K562 (cell line): Measurements from ENCODE around the gene VEGFA. TPM values are rescaled to one million over a fixed set of nuclear protein-coding genes. Genes with fewer than 3 reads are reported as not detected.

Experiments
- ATAC-seq: fragments of 200-7000 bp; cut with Tn5 transposase; 3 replicates; pipeline ENCODE4 v1.9.1; 2020; ENCODE audit warnings: moderate library complexity
- BruUV-seq: library from RNA; stranded (reverse); fragments of 400-500 nt; replicated peaks from 2 replicates; lab custom pipeline; 2021; lab: Mats Ljungman, UMichigan
- CTCF ChIA-PET: fragments of 300-600 bp; formaldehyde crosslinking; extraction: SDS; loops from one replicate; lab custom pipeline; 2021; ENCODE audit warnings: low intra/inter-chr PET ratio; lab: Yijun Ruan, JAX
- POLR2A ChIA-PET: fragments of 300-600, 350-650 bp; sonication (Branson Sonifier 250); formaldehyde crosslinking; extraction: SDS; loops from one replicate; lab custom pipeline; 2021; ENCODE audit warnings: antibody characterized with exemption, inconsistent platforms; lab: Yijun Ruan, JAX
- DNase-seq, 4 experiments: peaks; one replicate each; pipeline versions ENCODE4 v3.0.0 to v3.0.0-alpha.2; 2011 to 2018; ENCODE audit warnings: low spot score in 3 of 4, mixed read lengths in 3 of 4; ENCODE audit errors: extremely low read depth in 1 of 4
- FAIRE-seq: peaks from 2 replicates; lab custom pipeline; 2011; peaks lifted over from hg19 to GRCh38; lab: Jason Lieb, UNC
- H2AFZ ChIP-seq: 2 replicates; pipeline ENCODE4 v1.6.0; 2011; ENCODE audit warnings: low read depth, low read length, control low read depth, inconsistent platforms
- H3K27ac ChIP-seq: fragments of 200-600 bp; 3 replicates; pipeline ENCODE4 v1.8.0; 2011; ENCODE audit warnings: low read depth, mild to moderate bottlenecking, control low read depth, inconsistent platforms, low read length, moderate library complexity, mixed read lengths; ENCODE audit errors: extremely low read depth
- H3K27me3 ChIP-seq, 2 experiments: fragments of 300-600 bp in 1 of 2; 2 replicates in 1 of 2; 3 replicates in 1 of 2; pipeline versions ENCODE4 v1.6.0 to v1.8.0; 2011; ENCODE audit warnings: inconsistent platforms in 2 of 2, low read length in 2 of 2, mild to moderate bottlenecking in 1 of 2, mixed read lengths in 1 of 2, moderate library complexity in 1 of 2; ENCODE audit not compliant: control insufficient read depth in 2 of 2, insufficient read depth in 2 of 2
- H3K36me3 ChIP-seq: fragments of 300-600 bp; 3 replicates; pipeline ENCODE4 v1.8.0; 2011; ENCODE audit warnings: mild to moderate bottlenecking, low read length, inconsistent platforms; ENCODE audit not compliant: control insufficient read depth, insufficient read depth
- H3K4me1 ChIP-seq, 2 experiments: fragments of 200-600 bp in 1 of 2; replicated peaks in 1 of 2; 2 replicates in 1 of 2; 3 replicates in 1 of 2; pipeline versions ENCODE4 v1.5.1 to v1.8.0; 2011; ENCODE audit warnings: inconsistent platforms in 2 of 2, low read length in 2 of 2, mild to moderate bottlenecking in 1 of 2, mixed read lengths in 1 of 2, moderate library complexity in 1 of 2; ENCODE audit not compliant: control insufficient read depth in 2 of 2, insufficient read depth in 2 of 2
- H3K4me2 ChIP-seq: 2 replicates; pipeline ENCODE4 v1.6.1; 2011; ENCODE audit warnings: low read length, control low read depth, inconsistent platforms, mixed read lengths; ENCODE audit not compliant: insufficient read depth
- H3K4me3 ChIP-seq: fragments of 200-600 bp; sonication (generic), shearing (Covaris generic); 2 replicates; pipeline ENCODE4 v1.5.1; 2016; ENCODE audit warnings: control low read depth, inconsistent platforms
- H3K79me2 ChIP-seq: fragments of 200-600 bp; 3 replicates; pipeline ENCODE4 v1.8.0; 2011; ENCODE audit warnings: low read length, inconsistent platforms; ENCODE audit not compliant: control insufficient read depth, insufficient read depth
- H3K9ac ChIP-seq, 2 experiments: 2 replicates each; pipeline versions ENCODE4 v1.6.0 to v1.6.1; 2011; ENCODE audit warnings: low read depth in 2 of 2, low read length in 2 of 2, control low read depth in 1 of 2, inconsistent platforms in 1 of 2, mild to moderate bottlenecking in 1 of 2, mixed read lengths in 1 of 2; ENCODE audit not compliant: insufficient read depth in 1 of 2
- H3K9me1 ChIP-seq: one replicate; pipeline ENCODE4 v1.6.0; 2011; ENCODE audit warnings: inconsistent platforms, mild to moderate bottlenecking, low read length, moderate library complexity; ENCODE audit not compliant: control insufficient read depth, insufficient read depth
- H3K9me3 ChIP-seq: replicated peaks from 2 replicates; pipeline ENCODE4 v1.5.1; 2011; ENCODE audit warnings: low read depth, low read length, inconsistent platforms; ENCODE audit not compliant: control insufficient read depth, insufficient read depth
- H4K20me1 ChIP-seq: replicated peaks from 2 replicates; pipeline ENCODE4 v1.6.1; 2011; ENCODE audit warnings: low read length, inconsistent platforms, mixed read lengths; ENCODE audit not compliant: control insufficient read depth, insufficient read depth
- ARHGAP35 ChIP-seq: fragments of 450-650 bp; IDR thresholded peaks from 2 replicates; pipeline ENCODE4 v1.6.1; 2018; ENCODE audit not compliant: partially characterized antibody
- IRF1 ChIP-seq: sonication (generic); formaldehyde crosslinking; IDR thresholded peaks from 2 replicates; pipeline ENCODE4 v1.8.0; 2022; ENCODE audit warnings: missing genetic modification reagents, mild to moderate bottlenecking, borderline replicate concordance
- KAT2B ChIP-seq: IDR thresholded peaks from one replicate; pipeline ENCODE4 v1.6.1; 2012; ENCODE audit warnings: low read depth, mild to moderate bottlenecking, control low read depth, inconsistent platforms, low read length, moderate library complexity
- MCM5 ChIP-seq: fragments of 450-650 bp; IDR thresholded peaks from 2 replicates; pipeline ENCODE4 v1.6.1; 2016; ENCODE audit warnings: low read depth
- MEIS2 ChIP-seq: fragments of 450-650 bp; IDR thresholded peaks from 2 replicates; pipeline ENCODE4 v1.6.1; 2014; ENCODE audit warnings: mild to moderate bottlenecking; ENCODE audit not compliant: partially characterized antibody
- PCBP2 ChIP-seq: fragments of 200-400 bp; formaldehyde crosslinking; IDR thresholded peaks from 2 replicates; pipeline ENCODE4 v1.6.1; 2018; ENCODE audit warnings: low read length, low read depth, mild to moderate bottlenecking, moderate library complexity; ENCODE audit not compliant: poor library complexity, severe bottlenecking
- POLR2A ChIP-seq: fragments of 450-650 bp; conservative IDR thresholded peaks from 2 replicates; pipeline ENCODE4 v1.6.1; 2016
- POLR2G ChIP-seq: fragments of 200-400 bp; formaldehyde crosslinking; IDR thresholded peaks from 2 replicates; pipeline ENCODE4 v1.6.1; 2017; ENCODE audit warnings: low read depth, mild to moderate bottlenecking, antibody characterized with exemption, low read length, moderate library complexity
- PPARD ChIP-seq: fragments of 250-450 bp; sonication (Bioruptor Pico); IDR thresholded peaks from 2 replicates; pipeline ENCODE4 v1.8.0; 2022; ENCODE audit warnings: inconsistent platforms, mild to moderate bottlenecking, moderate library complexity
- RBFOX2 ChIP-seq: fragments of 200-400 bp; formaldehyde crosslinking; IDR thresholded peaks from 2 replicates; pipeline ENCODE4 v1.6.1; 2017; ENCODE audit warnings: low read depth, mild to moderate bottlenecking, low read length, moderate library complexity
- RCOR1 ChIP-seq, 2 experiments: IDR thresholded peaks; 2 replicates each; pipeline ENCODE4 v1.6.1; 2012; ENCODE audit warnings: low read depth in 2 of 2, low read length in 2 of 2, borderline replicate concordance in 1 of 2, improper control_type of control experiment in 1 of 2
- RUNX1 ChIP-seq: sonication (generic); IDR thresholded peaks from 2 replicates; pipeline ENCODE4 v1.6.1; 2016; ENCODE audit warnings: antibody characterized with exemption, low read depth
- SP1 ChIP-seq: sonication (generic); formaldehyde crosslinking; IDR thresholded peaks from 2 replicates; pipeline ENCODE4 v1.8.1; 2022; ENCODE audit warnings: mild to moderate bottlenecking, missing genetic modification reagents
- SRF ChIP-seq, 2 experiments: fragments of 250-450, 450-650 bp in 1 of 2; sonication (Bioruptor Pico) in 1 of 2; sonication (generic) in 1 of 2; formaldehyde crosslinking; IDR thresholded peaks; 2 replicates each; pipeline versions ENCODE4 v1.5.0 to v1.5.1; 2020 to 2022; ENCODE audit warnings: mild to moderate bottlenecking in 1 of 2, missing genetic modification reagents in 1 of 2
- TCF3 ChIP-seq: sonication (generic); formaldehyde crosslinking; IDR thresholded peaks from 2 replicates; pipeline ENCODE4 v1.4.0; 2020; ENCODE audit warnings: mild to moderate bottlenecking, missing genetic modification reagents
- ZNF23 ChIP-seq: fragments of 250-450 bp; sonication (Bioruptor Pico); IDR thresholded peaks from 2 replicates; pipeline ENCODE4 v1.4.0; 2020; ENCODE audit warnings: mild to moderate bottlenecking
- ZNF253 ChIP-seq: fragments of 250-450 bp; sonication (Bioruptor Pico); conservative IDR thresholded peaks from 2 replicates; pipeline ENCODE4 v1.6.1; 2021; ENCODE audit warnings: mild to moderate bottlenecking
- ZNF583 ChIP-seq: fragments of 250-450 bp; sonication (Bioruptor Pico); IDR thresholded peaks from 2 replicates; pipeline ENCODE4 v1.4.0; 2020
- WGBS: fragments of 100-300 bp; shearing (Covaris generic); methylation state at CpG from one replicate; pipeline ENCODE4 v1.1.6; 2016; ENCODE audit warnings: low coverage, mixed read lengths; ENCODE audit not compliant: insufficient coverage; ENCODE audit errors: missing lambda C conversion rate; 5-methylcytosine and 5-hydroxymethylcytosine counted together
- in situ Hi-C: fragments of 300-500 bp; cut with MboI; formaldehyde crosslinking; loops from 4 replicates; pipeline ENCODE4 v1.15.0; 2018; ENCODE audit warnings: inconsistent platforms, mixed read lengths
- intact Hi-C: fragments of 100-400 bp; cut with micrococcal nuclease; formaldehyde crosslinking; loops from 2 replicates; pipeline ENCODE4 v1.14.2; 2022
- polyA plus RNA-seq, 8 experiments: library from polyadenylated mRNA; depleted of rRNA in 4 of 8; stranded (reverse) in 5 of 8; unstranded in 3 of 8; fragments of >200 nt; fragmentation: Nextera tagmentation in 2 of 8; fragmentation: Illumina TruSeq in 1 of 8; extraction: Ambion mirVana in 2 of 8; extraction: Trizol in 1 of 8; gene quantifications; 2 replicates each; pipeline versions ENCODE4 v1.2.1 to v1.2.3, GENCODE V29; 2011 to 2014; ENCODE audit warnings: inconsistent platforms in 1 of 8, missing spikeins in 1 of 8
- total RNA-seq, 7 experiments: library from RNA; depleted of rRNA in 6 of 7; stranded (reverse); fragments of >200 nt in 6 of 7; fragmentation: Illumina TruSeq in 2 of 7; extraction: Trizol in 2 of 7; gene quantifications; 2 replicates each; pipeline versions ENCODE4 v1.2.1 to v1.2.3, GENCODE V29; 2011 to 2021; ENCODE audit warnings: low replicate concordance in 1 of 7

Gene VEGFA
- total and polyA plus RNA-seq, 9 of the 15 experiments (the other 6 are each of a cell fraction or from before 2014, with no cell fraction given), result 14.0 to 271 (median 124) TPM

GRCh38 chr6:43776799-43777776 is 7.1 kb downstream of the VEGFA start:
- intact Hi-C loops, result no loop called here
- Histone ChIP-seq H3K27ac (no peak overlapping the region; the same call in 2 of the 3 replicates), H3K79me2 (peaks cover 93% of the 10 kb centered on the region), H3K4me3 (no peak overlapping the region), H3K9ac (no peak overlapping the region; a peak in 1 of 4 replicates), H3K27me3 (no peaks in the 10 kb centered on the region), H4K20me1 (peaks cover 100% of the 10 kb centered on the region), H2AFZ (no peak overlapping the region), H3K9me1 (peaks cover 45% of the 10 kb centered on the region), H3K4me1 (peaks cover 26 to 48% of the 10 kb centered on the region in 2 experiments), H3K4me2 (no peak overlapping the region), H3K36me3 (peaks cover 99% of the 10 kb centered on the region), H3K9me3 (no peaks in the 10 kb centered on the region)
- DNase-seq (no peak), FAIRE-seq (no peak), ATAC-seq (no peak)
- in situ Hi-C loops, result no loop called here
- BruUV-seq, result no TSS peak
- 88% methylated on average over 18 of the region's 18 CpGs for WGBS
- ChIA-PET CTCF (interaction anchor here (1.0 kb wide), 1 partner anchor 62 kb away, joined by 4 read pairs; no protein-coding TSS in a partner anchor), POLR2A (interaction anchor here (0.7 to 3.0 kb wide), 8 partner anchors 10 to 33 kb away, joined by 3 to 14 read pairs (median 6); no protein-coding TSS in a partner anchor)
- no peak for TF ChIP-seq MCM5
- TF ChIP-seq TCF3, result no peak
- TF ChIP-seq ZNF253 (CRISPR knock-in tag), result no peak
- TF ChIP-seq RBFOX2, result peak; percentile 68
- TF ChIP-seq SP1 (CRISPR knock-in tag), result 0 out of 2 replicates have a peak, but pooled peaks have one; percentile 13
- no peak for TF ChIP-seq SRF (CRISPR knock-in tag; IDR thresholded peaks at IDR 0.05)
- TF ChIP-seq KAT2B, result no peak
- peak; percentile 48; the same call in 1 of the 2 replicates for TF ChIP-seq POLR2G
- no peak for TF ChIP-seq ZNF23 (CRISPR knock-in tag)
- TF ChIP-seq POLR2A, result no peak
- TF ChIP-seq MEIS2, result no peak
- no peak for TF ChIP-seq PPARD (CRISPR knock-in tag)
- no peak for TF ChIP-seq ARHGAP35
- no peak for TF ChIP-seq RUNX1
- TF ChIP-seq RCOR1 (IDR thresholded peaks at IDR 0.05; ENCODE audit: borderline replicate concordance in 1 of 2, low read depth in 2 of 2, low read length in 2 of 2), result no peak
- no peak for TF ChIP-seq PCBP2
- TF ChIP-seq ZNF583 (CRISPR knock-in tag), result no peak
- TF ChIP-seq IRF1 (CRISPR knock-in tag), result no peak
